Body of pancreas (tissue), 4 donors: ENCODE data around the gene CDC42EP5.

Experiments used
- POLR2A ChIP-seq, 3 donors: fragments of 450-650 bp; IDR thresholded peaks; one replicate each; pipeline ENCODE4 v1.6.1; 2016; ENCODE audit warnings: antibody characterized with exemption in 3 of 3, mild to moderate bottlenecking in 2 of 3
- TF ChIP-seq, protein P1 (sequence below), 7 experiments: fragments of 450-650 bp in 4 of 7; fragments of 200-600 bp in 3 of 7; sonication (generic) in 3 of 7; IDR thresholded peaks; one replicate each; pipeline ENCODE4 v1.5.1; 2016 to 2019; ENCODE audit warnings: antibody characterized with exemption in 7 of 7

DNA sequence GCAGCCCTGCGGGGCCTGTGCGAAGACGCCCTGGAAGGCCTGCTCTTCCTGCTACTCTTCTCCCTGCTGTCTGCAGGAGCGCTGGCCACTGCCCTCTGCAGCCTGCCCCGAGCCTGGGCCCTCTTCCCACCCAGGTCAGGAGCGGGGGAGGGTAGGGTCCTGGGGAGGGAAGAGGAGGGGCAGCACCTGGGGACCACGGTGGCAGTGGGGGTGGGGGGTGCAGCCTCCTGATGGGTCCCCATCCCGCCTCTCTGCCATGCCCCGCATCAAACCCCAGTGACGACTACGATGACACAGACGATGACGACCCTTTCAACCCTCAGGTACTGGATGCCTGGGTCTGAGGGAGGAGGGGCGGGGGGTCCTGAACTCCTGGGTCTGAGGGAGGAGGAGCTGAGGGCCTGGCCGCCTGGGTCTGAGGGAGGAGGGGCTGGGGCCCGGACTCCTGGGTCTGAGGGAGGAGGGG lies 37.5 kb downstream of the CDC42EP5 start:
- no peak for TF ChIP-seq POLR2A (IDR thresholded peaks at IDR 0.05)
- TF ChIP-seq, protein P1, sequence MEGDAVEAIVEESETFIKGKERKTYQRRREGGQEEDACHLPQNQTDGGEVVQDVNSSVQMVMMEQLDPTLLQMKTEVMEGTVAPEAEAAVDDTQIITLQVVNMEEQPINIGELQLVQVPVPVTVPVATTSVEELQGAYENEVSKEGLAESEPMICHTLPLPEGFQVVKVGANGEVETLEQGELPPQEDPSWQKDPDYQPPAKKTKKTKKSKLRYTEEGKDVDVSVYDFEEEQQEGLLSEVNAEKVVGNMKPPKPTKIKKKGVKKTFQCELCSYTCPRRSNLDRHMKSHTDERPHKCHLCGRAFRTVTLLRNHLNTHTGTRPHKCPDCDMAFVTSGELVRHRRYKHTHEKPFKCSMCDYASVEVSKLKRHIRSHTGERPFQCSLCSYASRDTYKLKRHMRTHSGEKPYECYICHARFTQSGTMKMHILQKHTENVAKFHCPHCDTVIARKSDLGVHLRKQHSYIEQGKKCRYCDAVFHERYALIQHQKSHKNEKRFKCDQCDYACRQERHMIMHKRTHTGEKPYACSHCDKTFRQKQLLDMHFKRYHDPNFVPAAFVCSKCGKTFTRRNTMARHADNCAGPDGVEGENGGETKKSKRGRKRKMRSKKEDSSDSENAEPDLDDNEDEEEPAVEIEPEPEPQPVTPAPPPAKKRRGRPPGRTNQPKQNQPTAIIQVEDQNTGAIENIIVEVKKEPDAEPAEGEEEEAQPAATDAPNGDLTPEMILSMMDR (IDR thresholded peaks at IDR 0.05) = no peak
